Psoas muscle (tissue), 8 donors: Measurements from ENCODE around the gene CLEC2B. TPM values are rescaled to one million over a fixed set of nuclear protein-coding genes. Genes with fewer than 3 reads are reported as not detected.
"Not testable (repeated sequence)": the region's sequence is repeated elsewhere in the genome, so short reads cannot be mapped to it uniquely, and the experiment has no call there.

ENCODE experiments used
- ATAC-seq, 4 donors: fragments of 200-7000 bp; cut with Tn5 transposase; one replicate each; pipeline ENCODE4 v1.9.1; 2020; ENCODE audit warnings: moderate library complexity in 3 of 4, mild to moderate bottlenecking in 2 of 4
- DNase-seq, 2 donors: peaks; one replicate each; pipeline ENCODE4 v3.0.0-alpha.2; 2020
- H3K27ac ChIP-seq: fragments of 200-600 bp; one replicate; pipeline ENCODE4 v1.8.0; 2022
- H3K27me3 ChIP-seq, 3 donors: fragments of 200-600 bp in 1 of 3; one replicate each; pipeline versions ENCODE4 v1.6.1 to v1.8.0; 2013 to 2022; ENCODE audit warnings: low read length in 2 of 3, mild to moderate bottlenecking in 2 of 3, moderate library complexity in 1 of 3; ENCODE audit not compliant: insufficient read depth in 3 of 3
- H3K36me3 ChIP-seq, 2 donors: fragments of 200-600 bp in 1 of 2; one replicate each; pipeline versions ENCODE4 v1.6.1 to v1.8.0; 2013 to 2022; ENCODE audit warnings: low read depth in 1 of 2, mild to moderate bottlenecking in 1 of 2, moderate library complexity in 1 of 2; ENCODE audit not compliant: insufficient read depth in 1 of 2
- H3K4me1 ChIP-seq: fragments of 200-600 bp; one replicate; pipeline ENCODE4 v1.8.0; 2022
- H3K4me3 ChIP-seq: fragments of 200-600 bp; one replicate; pipeline ENCODE4 v1.8.0; 2022; ENCODE audit warnings: mild to moderate bottlenecking
- H3K9me3 ChIP-seq: fragments of 200-600 bp; one replicate; pipeline ENCODE4 v1.8.0; 2022
- CTCF ChIP-seq: fragments of 200-600 bp; IDR thresholded peaks from one replicate; pipeline ENCODE4 v1.8.0; 2022; ENCODE audit warnings: antibody characterized with exemption
- WGBS, 3 donors: extraction: QIAGEN DNeasy Blood & Tissue Kit; methylation state at CpG; one replicate each; pipeline versions ENCODE4 v1.1.6 to v1.1.7; 2013; 5-methylcytosine and 5-hydroxymethylcytosine counted together
- intact Hi-C, 2 donors: fragments of 100-400 bp; cut with DNase I; formaldehyde crosslinking; loops; one replicate each; pipeline versions ENCODE4 v1.11.0 to v1.14.2; 2022
- polyA plus RNA-seq, 3 donors: library from polyadenylated mRNA; stranded (reverse); fragments of 200-250 nt; gene quantifications; one replicate each; pipeline ENCODE4 v1.2.3, GENCODE V29; 2013
- total RNA-seq, 4 donors: library from RNA; stranded (reverse); fragmentation: NEBNext Ultra II Directional in 2 of 4; extraction: Animal tissue kit (Norgen Biotek cat#: 25700) in 2 of 4; gene quantifications; one replicate each; pipeline versions ENCODE4 v1.2.1 to v1.2.4, GENCODE V29; 2021 to 2023
- donor health status: healthy with polysubstance abuse.
- donor health status: DM: no; HTN: no; CAD: no; lungs with moderate emphysema.
- donor health status: Bipolar disorder and iron deficiency.
- donor health status: healthy.
- donor health status: DM: yes; HTN: yes; CAD: no.
- donor health status: DM: no; HTN: no; CAD: no.
- donor health status: DM: no; HTN: no; CAD: no.
- donor health status: DM: yes; HTN: yes; CAD: no.

The CLEC2B gene
- total and polyA plus RNA-seq, 7 donors: 5.5 to 24.9 (median 12.6) TPM

DNA sequence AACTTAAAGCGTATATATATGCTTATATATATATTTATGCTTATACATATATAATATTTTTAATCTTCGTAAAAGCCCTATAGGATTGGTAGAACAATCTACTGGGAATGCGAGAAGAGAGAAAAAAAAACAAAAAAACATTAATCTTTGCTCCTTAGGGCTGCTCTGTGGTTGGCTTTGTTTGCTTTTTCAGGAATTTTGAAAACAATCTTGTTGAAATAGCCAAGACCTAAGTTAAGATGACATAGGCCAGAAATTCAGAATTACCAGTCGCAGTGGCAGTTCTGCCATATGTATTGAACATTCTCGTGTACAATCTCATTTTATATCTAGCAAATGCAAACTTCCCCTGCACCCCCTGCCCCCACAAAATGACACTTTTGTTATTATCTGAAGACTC lies 12.8 kb upstream of the CLEC2B start:
- 91 to 94% (median 92%) methylated on average over 5 of the region's 5 CpGs for WGBS, 3 donors
- TF ChIP-seq CTCF: no peak
- intact Hi-C loops: no loop called here

GRCh38 chr12:9881246-9881645 lies 12.1 kb upstream of the CLEC2B start, which contains the start of gene KLRF2:
KLRF2 (plus strand) TSS chr12:9881489; CDS start chr12:9881596, 107 bp downstream.
- intact Hi-C loops: no loop called here
- Histone ChIP-seq H3K4me3 (no peak within 1 kb of the TSS), H3K27me3 (no peaks in the 10 kb centered on the region), H3K4me1 (no peaks in the 10 kb centered on the region), H3K9me3 (no peaks in the 10 kb centered on the region), H3K36me3 (no peaks in the 10 kb centered on the region), H3K27ac (no peak within 1 kb of the TSS)
- DNase-seq: no peak
- ATAC-seq: no peak
- no peak for TF ChIP-seq CTCF
- WGBS, 3 donors: 96 to 98% (median 97%) methylated on average over 3 of the region's 3 CpGs

More for the DNA sequence above, 12.8 kb upstream of the CLEC2B start:
- Histone ChIP-seq H3K27me3 (no peaks in the 10 kb centered on the region), H3K27ac (no peak overlapping the region), H3K36me3 (no peaks in the 10 kb centered on the region), H3K4me1 (no peaks in the 10 kb centered on the region), H3K9me3 (no peaks in the 10 kb centered on the region), H3K4me3 (no peak overlapping the region)
- no peak for ATAC-seq
- no peak for DNase-seq

DNA sequence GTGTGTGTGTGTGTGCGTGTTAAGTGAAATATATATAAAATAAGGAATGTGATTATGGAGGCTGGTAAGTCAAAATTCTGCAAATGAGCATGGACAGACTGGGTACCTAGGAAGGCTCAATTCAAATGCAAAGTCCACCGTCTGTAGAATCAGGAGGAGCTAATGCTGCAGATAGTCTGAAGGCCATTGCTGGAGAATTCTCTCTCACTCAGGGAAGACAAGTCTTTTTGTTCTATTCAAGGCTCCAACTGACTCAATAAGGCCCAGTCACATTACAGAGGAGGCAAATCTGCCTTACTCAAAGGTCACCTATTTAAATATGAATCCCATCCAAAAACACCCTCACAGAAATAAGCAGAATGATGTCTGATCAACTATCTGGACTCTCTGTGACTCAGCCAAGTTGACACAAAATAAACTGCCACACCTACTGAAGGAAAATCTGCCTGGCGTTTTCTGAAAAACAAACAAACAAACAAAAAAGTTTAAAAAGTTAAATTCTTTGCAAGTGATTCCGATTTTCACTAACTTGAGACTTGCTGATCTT lies 11.5 kb upstream of the CLEC2B start:
- H3K4me3 ChIP-seq: no peak overlapping the region
- intact Hi-C loops: no loop called here
- no peak for TF ChIP-seq CTCF
- no peak for ATAC-seq
- 82 to 86% (median 82%) methylated on average over 4 of the region's 4 CpGs for WGBS, 3 donors
- no peaks in the 10 kb centered on the region for H3K36me3 ChIP-seq
- H3K27ac ChIP-seq: no peak overlapping the region
- no peak for DNase-seq
- no peaks in the 10 kb centered on the region for H3K27me3 ChIP-seq
- no peaks in the 10 kb centered on the region for H3K9me3 ChIP-seq
- H3K4me1 ChIP-seq: no peaks in the 10 kb centered on the region

- H3K27ac ChIP-seq, H3K4me1 ChIP-seq, H3K9me3 ChIP-seq, H3K4me3 ChIP-seq, H3K36me3 ChIP-seq, DNase-seq, H3K27me3 ChIP-seq, ATAC-seq, intact Hi-C loops: not testable (repeated sequence)
- WGBS, 3 donors: 93 to 97% (median 96%) methylated on average over 25 to 26 of the region's 26 CpGs
Observed at GRCh38 chr12:9876120-9876519, 7.0 kb upstream of the CLEC2B start.

DNA sequence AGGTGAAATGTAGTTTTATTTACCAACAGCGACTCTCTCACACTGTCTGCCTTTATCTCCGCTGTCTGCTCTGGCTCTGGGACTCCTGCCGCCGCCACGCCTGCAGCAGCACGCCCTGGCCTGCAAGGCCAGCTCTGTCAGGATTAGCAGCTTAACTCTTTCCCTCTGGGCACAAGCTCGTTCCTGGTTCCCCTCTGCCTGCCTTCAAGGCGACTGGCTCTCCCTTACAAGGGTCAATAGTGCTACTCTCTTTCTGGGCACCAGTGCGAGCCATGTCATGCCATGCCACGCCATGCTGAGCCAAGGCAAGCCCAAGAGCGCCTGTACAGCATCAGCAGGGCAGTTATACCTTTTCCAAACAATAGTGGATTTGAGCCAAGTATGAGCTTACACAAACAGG lies 3.6 kb upstream of the CLEC2B start:
- no peaks in the 10 kb centered on the region for H3K9me3 ChIP-seq
- H3K27ac ChIP-seq: peak overlapping the region; percentile 86
- intact Hi-C loops: no loop called here
- no peaks in the 10 kb centered on the region for H3K36me3 ChIP-seq
- TF ChIP-seq CTCF: no peak
- H3K27me3 ChIP-seq: no peaks in the 10 kb centered on the region
- DNase-seq: no peak
- peaks cover 13% of the 10 kb centered on the region for H3K4me1 ChIP-seq
- H3K4me3 ChIP-seq: no peak overlapping the region
- 46 to 54% (median 47%) methylated on average over 11 of the region's 11 CpGs for WGBS, 3 donors
- ATAC-seq: peak in 3 of 4 donors; percentile 27 to 66 (median 39)
